HL-60/S4 treated with retinoic acid at 250 ng/mL for 4 days and 3 days (cell line): Measurements from ENCODE around the gene OSTN.
"Not testable (repeated sequence)": the region's sequence is repeated elsewhere in the genome, so short reads cannot be mapped to it uniquely, and the experiment has no call there.

Source experiments
- in situ Hi-C: fragments of 300-500 bp; cut with MboI; formaldehyde crosslinking; loops from 2 replicates; pipeline ENCODE4 v1.7.0; 2022; ENCODE audit warnings: low sequenced_read_pairs

Gene OSTN

GRCh38 chr3:191263365-191263764 lies 64.3 kb downstream of the OSTN start:
- in situ Hi-C loops: no loop called here

GRCh38 chr3:191263850-191264249 lies 64.8 kb downstream of the OSTN start:
- in situ Hi-C loops: no loop called here

- in situ Hi-C loops: no loop called here
Measured at GRCh38 chr3:191268737-191269136, 69.7 kb downstream of the OSTN start.

- in situ Hi-C loops: no loop called here
Measured at GRCh38 chr3:191269289-191270085, 70.4 kb downstream of the OSTN start.

GRCh38 chr3:191275244-191275643 lies 76.2 kb downstream of the OSTN start:
- in situ Hi-C loops: not testable (repeated sequence)

- in situ Hi-C loops: no loop called here
Measured at GRCh38 chr3:191275751-191276150, 76.7 kb downstream of the OSTN start.

DNA sequence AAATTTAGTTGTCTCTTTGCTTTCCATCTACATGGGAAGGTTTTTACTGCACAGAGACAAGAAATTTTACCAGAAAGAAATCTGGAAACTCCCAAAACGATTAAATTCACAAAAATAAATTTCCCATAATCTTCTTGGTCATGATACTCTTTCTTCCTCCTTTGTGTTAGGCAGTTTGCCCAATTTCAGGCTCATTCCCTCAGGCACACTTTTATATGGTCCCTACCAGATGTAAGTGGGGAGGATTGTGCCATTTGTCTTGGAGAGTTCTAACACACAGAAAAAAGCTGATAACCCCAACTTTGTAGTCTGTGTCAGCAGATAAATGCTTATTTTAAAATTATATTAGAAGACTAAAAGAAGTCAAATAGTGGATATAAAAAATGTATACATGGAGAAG lies 81.1 kb downstream of the OSTN start:
- in situ Hi-C loops: no loop called here

DNA sequence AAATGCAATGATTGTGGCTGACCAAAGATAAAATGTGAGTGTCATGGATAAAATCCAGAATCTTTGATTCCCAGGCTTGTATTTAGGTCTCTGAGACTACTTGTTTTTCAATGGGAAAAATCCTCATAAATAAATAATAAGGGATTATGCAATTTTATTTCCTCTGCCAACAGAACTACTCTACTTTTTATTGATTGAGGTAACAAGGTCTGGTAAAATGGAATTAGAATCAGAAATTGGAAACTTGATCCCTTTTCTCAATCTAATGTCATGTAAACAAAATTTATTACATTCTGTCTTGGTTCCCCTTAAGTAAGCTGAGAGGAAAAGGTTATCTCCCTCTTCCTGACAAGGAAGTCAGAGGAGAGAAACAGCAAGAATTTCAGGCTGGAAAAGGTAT lies 81.8 kb downstream of the OSTN start:
- in situ Hi-C loops: no loop called here

DNA sequence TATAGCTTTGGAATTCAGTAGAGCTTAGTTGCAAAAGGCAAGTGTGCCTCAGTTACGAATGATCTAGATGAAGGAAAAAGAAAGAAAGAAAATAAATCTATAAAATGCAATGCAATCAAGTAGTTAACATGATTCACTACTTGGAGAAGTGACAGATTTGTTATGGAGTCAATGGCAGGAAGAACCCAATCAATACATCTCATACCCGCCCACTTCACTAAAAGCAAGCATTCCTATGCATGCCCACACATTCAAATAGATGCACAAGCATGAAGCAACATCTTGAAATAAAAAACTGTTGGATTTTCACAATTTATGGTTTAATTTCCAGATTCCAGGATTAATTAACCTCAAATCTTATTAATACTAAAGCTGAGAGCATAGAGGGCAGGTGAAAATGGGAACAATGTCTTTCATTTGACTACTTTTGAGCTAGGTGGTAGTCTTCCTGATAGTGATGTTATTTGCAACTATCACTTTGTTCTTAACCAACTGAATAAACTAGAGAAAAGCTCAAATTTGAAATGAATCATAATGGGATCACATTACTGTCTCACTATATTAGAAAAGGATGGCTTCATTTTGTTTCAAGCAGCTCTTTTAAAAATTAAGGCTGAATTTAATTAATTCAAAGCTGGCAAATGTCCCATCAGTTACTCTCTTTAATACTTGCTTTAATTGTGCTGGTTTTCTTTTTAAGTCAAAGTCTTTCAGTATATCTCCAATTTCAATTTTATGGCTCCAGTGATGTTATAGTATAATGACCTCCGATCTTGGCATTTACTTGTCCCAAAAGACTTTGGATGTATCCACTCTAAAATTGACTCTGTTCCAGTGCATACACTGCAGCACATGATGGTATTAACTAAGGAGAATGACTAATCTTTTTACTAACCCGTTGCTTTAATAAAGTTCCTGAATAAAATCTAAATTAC lies 83.5 kb downstream of the OSTN start:
- in situ Hi-C loops: no loop called here

- in situ Hi-C loops: no loop called here
Measured at GRCh38 chr3:191283400-191283799, 84.4 kb downstream of the OSTN start.

DNA sequence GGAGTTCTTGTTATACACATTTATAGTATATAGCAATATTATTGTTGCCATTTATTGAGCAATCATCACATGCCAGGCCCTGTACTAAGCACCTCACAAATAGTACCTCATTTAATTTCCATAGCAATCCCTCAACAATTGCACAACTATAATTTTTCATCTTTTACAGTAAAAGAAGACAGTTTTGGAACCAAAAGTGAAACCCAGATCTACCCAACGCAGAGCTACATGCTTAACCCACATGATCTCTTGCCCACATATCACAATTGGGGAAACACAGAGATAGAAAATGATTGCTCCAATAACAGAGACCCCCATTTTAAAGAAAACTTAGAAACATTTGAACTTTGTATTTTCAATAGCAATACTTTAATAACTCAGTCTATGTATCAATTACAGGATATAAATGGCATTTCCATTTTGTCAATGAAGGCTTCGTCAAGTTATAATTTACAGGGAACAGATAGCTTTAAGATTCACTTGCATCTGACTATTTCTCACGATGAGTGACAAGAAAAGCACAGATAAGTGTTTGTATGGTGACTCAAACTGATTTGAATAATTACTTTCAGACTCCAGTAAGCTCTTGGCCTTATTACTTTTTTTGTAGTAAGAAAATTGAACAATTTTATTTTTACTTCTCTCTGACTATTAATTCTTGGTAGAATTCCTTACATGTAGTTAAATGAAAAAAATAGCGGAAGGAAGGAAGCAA lies 91.4 kb downstream of the OSTN start:
- in situ Hi-C loops: no loop called here

- in situ Hi-C loops: no loop called here
Measured at GRCh38 chr3:191292243-191293015, 93.4 kb downstream of the OSTN start.

- in situ Hi-C loops: no loop called here
Measured at GRCh38 chr3:191294291-191294690, 95.2 kb downstream of the OSTN start.

GRCh38 chr3:191296041-191296541 lies 97.0 kb downstream of the OSTN start:
- in situ Hi-C loops: no loop called here

DNA sequence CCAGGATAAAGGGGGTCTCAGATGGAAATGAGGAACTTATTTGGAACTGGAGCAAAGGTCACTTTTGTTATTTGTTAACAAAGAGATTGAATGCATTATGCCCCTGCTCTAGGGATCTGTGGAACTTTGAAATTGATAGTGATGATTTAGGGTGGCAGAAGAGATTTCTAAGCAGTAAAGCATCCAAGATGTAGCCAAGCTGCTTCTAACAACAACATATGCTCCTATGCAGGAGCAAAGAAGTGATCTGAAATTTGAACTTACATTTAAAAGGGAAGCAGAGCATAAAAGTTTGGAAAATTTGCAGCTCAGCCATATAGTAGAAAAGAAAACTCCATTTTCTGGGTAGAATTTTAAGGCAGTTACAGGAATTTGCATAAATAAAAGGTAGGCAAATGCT lies 99.8 kb downstream of the OSTN start:
- in situ Hi-C loops: no loop called here

- in situ Hi-C loops: no loop called here
Measured at GRCh38 chr3:191300422-191300821, 101.4 kb downstream of the OSTN start.

GRCh38 chr3:191301017-191301416 lies 102.0 kb downstream of the OSTN start:
- in situ Hi-C loops: no loop called here

DNA sequence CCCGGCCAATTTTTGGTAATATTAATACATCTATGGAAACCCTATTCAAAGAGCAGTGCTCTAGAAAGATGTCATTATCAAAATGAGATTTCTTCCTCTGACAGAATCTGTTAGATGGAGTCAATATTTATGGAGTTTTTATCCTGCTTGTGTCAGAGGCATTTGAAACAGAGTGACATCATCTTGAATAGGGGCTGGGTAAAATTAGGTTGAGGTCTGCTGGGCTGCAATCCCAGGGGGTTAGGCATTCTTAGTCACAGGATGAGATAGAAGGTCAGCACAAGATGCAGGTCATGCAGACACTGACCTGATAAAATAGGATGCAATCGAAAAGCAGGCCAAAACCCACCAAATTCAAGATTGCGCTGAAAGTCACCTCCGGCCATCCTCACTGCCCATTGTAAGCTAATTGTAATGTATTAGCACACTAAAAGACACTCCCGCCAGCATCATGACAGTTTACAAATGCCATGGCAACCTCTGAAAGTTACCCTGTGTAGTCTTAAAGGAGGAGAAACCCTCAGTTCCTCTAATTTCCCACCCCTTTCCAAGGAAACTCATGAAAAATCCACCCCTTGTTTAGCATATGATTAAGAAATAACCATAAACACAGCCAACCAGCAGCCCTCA lies 102.9 kb downstream of the OSTN start:
- in situ Hi-C loops: no loop called here

- in situ Hi-C loops: no loop called here
Measured at GRCh38 chr3:191302451-191302850, 103.4 kb downstream of the OSTN start.

DNA sequence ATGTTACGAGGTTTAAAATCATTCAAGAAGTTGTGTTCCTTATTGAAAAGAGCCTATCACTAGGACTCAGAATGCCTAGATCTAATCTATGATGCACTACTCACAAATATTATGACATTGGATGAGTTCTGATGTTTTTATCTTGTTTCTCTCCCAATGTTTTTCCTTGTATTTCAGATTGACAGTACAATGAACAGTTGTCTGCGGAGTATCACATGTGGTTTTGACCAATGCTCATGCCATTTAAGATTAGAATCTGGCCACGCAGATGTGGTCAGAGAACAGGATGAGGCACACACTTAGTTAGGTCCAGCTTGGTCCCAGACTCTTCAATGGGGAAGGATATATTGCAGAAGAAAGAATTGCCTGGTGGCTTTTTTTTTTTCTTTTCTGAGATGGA lies 104.6 kb downstream of the OSTN start:
- in situ Hi-C loops: no loop called here
